HepG2 (cell line): ENCODE measurements around the gene NVL. TPM values are rescaled to one million over a fixed set of nuclear protein-coding genes. Genes with fewer than 3 reads are reported as not detected.

ENCODE experiments used
- ATAC-seq: fragments of 200-7000 bp; cut with Tn5 transposase; 3 replicates; pipeline ENCODE4 v1.9.1; 2020; ENCODE audit warnings: mild to moderate bottlenecking, moderate library complexity
- BruUV-seq: library from RNA; stranded (reverse); fragments of 400-500 nt; replicated peaks from 2 replicates; lab custom pipeline; 2021; lab: Mats Ljungman, UMichigan
- CTCF ChIA-PET: fragments of 300-600 bp; formaldehyde crosslinking; extraction: SDS; loops from one replicate; lab custom pipeline; 2021; ENCODE audit warnings: low total read pairs, inconsistent platforms, low intra/inter-chr PET ratio; lab: Yijun Ruan, JAX
- POLR2A ChIA-PET: fragments of 350-600 bp; sonication (Branson Sonifier 250); formaldehyde crosslinking; loops from one replicate; lab custom pipeline; 2020; ENCODE audit warnings: antibody characterized with exemption, inconsistent platforms; lab: Yijun Ruan, JAX
- DNase-seq: peaks from one replicate; pipeline ENCODE4 v3.0.0-alpha.2; 2015; ENCODE audit warnings: low spot score
- FAIRE-seq: peaks from 3 replicates; lab custom pipeline; 2011; peaks lifted over from hg19 to GRCh38; lab: Jason Lieb, UNC
- H2AFZ ChIP-seq: one replicate; pipeline ENCODE4 v1.6.1; 2011; ENCODE audit warnings: low read length, inconsistent platforms
- H3K27ac ChIP-seq: fragments of 300-600 bp; 3 replicates; pipeline ENCODE4 v1.8.0; 2011; ENCODE audit warnings: mixed run types, mild to moderate bottlenecking, mixed read lengths, low read length, inconsistent platforms; ENCODE audit not compliant: insufficient read depth; ENCODE audit errors: extremely low read length
- H3K27me3 ChIP-seq, 2 experiments: fragments of 200-600 bp in 1 of 2; 2 replicates in 1 of 2; 3 replicates in 1 of 2; pipeline versions ENCODE4 v1.6.0 to v1.8.0; 2011; ENCODE audit warnings: low read length in 2 of 2, mild to moderate bottlenecking in 2 of 2, moderate library complexity in 2 of 2, inconsistent platforms in 1 of 2; ENCODE audit not compliant: insufficient read depth in 2 of 2, control insufficient read depth in 1 of 2
- H3K36me3 ChIP-seq, 2 experiments: fragments of 200-600 bp in 1 of 2; replicated peaks in 1 of 2; 2 replicates in 1 of 2; 3 replicates in 1 of 2; pipeline versions ENCODE4 v1.5.1 to v1.8.0; 2011; ENCODE audit warnings: low read length in 2 of 2, inconsistent platforms in 1 of 2; ENCODE audit not compliant: insufficient read depth in 2 of 2, control insufficient read depth in 1 of 2
- H3K4me1 ChIP-seq: 2 replicates; pipeline ENCODE4 v1.5.1; 2012; ENCODE audit warnings: low read length, inconsistent platforms; ENCODE audit not compliant: insufficient read depth
- H3K4me2 ChIP-seq: 2 replicates; pipeline ENCODE4 v1.6.0; 2011; ENCODE audit warnings: low read depth, low read length, inconsistent platforms
- H3K4me3 ChIP-seq, 3 experiments: fragments of 200-600 bp in 1 of 3; sonication (generic), shearing (Covaris generic) in 1 of 3; replicated peaks in 1 of 3; 2 replicates each; pipeline ENCODE4 v1.5.1; 2011 to 2016; ENCODE audit warnings: low read length in 3 of 3, inconsistent platforms in 2 of 3, low read depth in 2 of 3, mild to moderate bottlenecking in 2 of 3, control low read depth in 1 of 3, mixed read lengths in 1 of 3; ENCODE audit not compliant: insufficient read depth in 1 of 3
- H3K79me2 ChIP-seq: one replicate; pipeline ENCODE4 v1.6.1; 2011; ENCODE audit warnings: low read length, inconsistent platforms; ENCODE audit not compliant: insufficient read depth
- H3K9ac ChIP-seq: 2 replicates; pipeline ENCODE4 v1.6.0; 2011; ENCODE audit warnings: mild to moderate bottlenecking, low read depth, low read length, inconsistent platforms; ENCODE audit not compliant: insufficient read depth
- H3K9me3 ChIP-seq: 2 replicates; pipeline ENCODE4 v1.5.1; 2012; ENCODE audit warnings: mild to moderate bottlenecking, low read length
- H4K20me1 ChIP-seq: 2 replicates; pipeline ENCODE4 v1.6.0; 2011; ENCODE audit warnings: inconsistent platforms, mild to moderate bottlenecking, low read length, moderate library complexity; ENCODE audit not compliant: insufficient read depth
- RARA ChIP-seq: IDR thresholded peaks from 2 replicates; pipeline ENCODE4 v1.6.1; 2016; ENCODE audit warnings: missing genetic modification reagents, missing compliant biosample characterization
- WGBS: methylation state at CpG from one replicate; pipeline ENCODE4 v1.1.6; 2017; ENCODE audit warnings: low lambda C conversion rate; 5-methylcytosine and 5-hydroxymethylcytosine counted together
- in situ Hi-C: cut with HindIII; loops from 2 replicates; pipeline ENCODE4 v1.10.0; 2017; ENCODE audit warnings: low pct_unique_long_range_greater_than_20kb; ENCODE audit not compliant: extremely low pct_ligation_motif_present
- intact Hi-C: fragments of 100-400 bp; cut with micrococcal nuclease; formaldehyde crosslinking; loops from one replicate; pipeline ENCODE4 v1.10.0; 2022; ENCODE audit not compliant: unreplicated experiment
- polyA plus RNA-seq, 8 experiments: library from polyadenylated mRNA; depleted of rRNA in 3 of 8; stranded (reverse) in 7 of 8; unstranded in 1 of 8; fragments of >200 nt; fragmentation: Illumina TruSeq in 4 of 8; extraction: Trizol in 4 of 8; gene quantifications; 2 replicates each; pipeline versions ENCODE4 v1.2.1 to v1.2.3, GENCODE V29; 2011 to 2016; ENCODE audit warnings: low read depth in 4 of 8, missing spikeins in 1 of 8, mixed read lengths in 1 of 8; ENCODE audit not compliant: insufficient read depth in 1 of 8
- total RNA-seq, 5 experiments: library from RNA; depleted of rRNA; stranded (reverse); fragments of >200 nt; fragmentation: Illumina TruSeq; extraction: Trizol; gene quantifications; 2 replicates each; pipeline ENCODE4 v1.2.3, GENCODE V29; 2016; ENCODE audit warnings: low read depth in 1 of 5
- TF ChIP-seq, protein P1 (sequence below): sonication (generic); formaldehyde crosslinking; IDR thresholded peaks from 2 replicates; pipeline ENCODE4 v1.5.0; 2020; ENCODE audit warnings: missing genetic modification reagents
- TF ChIP-seq, protein P2 (sequence below): sonication (generic); formaldehyde crosslinking; IDR thresholded peaks from 2 replicates; pipeline ENCODE4 v1.4.0; 2020; ENCODE audit warnings: mild to moderate bottlenecking, missing genetic modification reagents
- TF ChIP-seq, protein P3 (sequence below): sonication (generic); formaldehyde crosslinking; IDR thresholded peaks from 2 replicates; pipeline ENCODE4 v1.5.0; 2020; ENCODE audit warnings: missing genetic modification reagents

NVL gene
- total and polyA plus RNA-seq, 2 of the 13 experiments (the other 11 are each of a cell fraction or from before 2014, with no cell fraction given), result 8.3 to 21.0 TPM

DNA sequence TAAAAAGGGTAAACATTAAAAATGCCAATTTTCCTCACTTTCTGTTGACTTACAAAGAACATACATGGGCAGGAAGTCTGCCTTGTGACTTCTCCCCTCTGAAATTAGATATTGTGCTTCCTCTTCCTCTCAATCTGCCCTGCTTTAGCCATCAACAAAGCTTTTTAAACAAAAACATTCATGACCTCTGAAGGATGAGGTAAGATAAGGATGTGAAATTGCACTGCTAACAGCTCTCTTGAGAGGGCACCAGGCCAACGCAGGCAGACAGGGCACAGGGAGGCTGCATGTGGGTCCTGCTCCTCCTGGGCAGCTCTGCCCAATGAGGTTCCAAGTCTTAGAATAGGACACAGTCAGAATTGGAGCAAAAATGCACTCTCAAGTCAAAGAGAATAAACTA lies 84.8 kb downstream of the NVL start:
- Histone ChIP-seq H3K27ac (no peak overlapping the region), H3K79me2 (no peaks in the 10 kb centered on the region), H4K20me1 (no peaks in the 10 kb centered on the region), H3K36me3 (peaks cover 5 to 26% of the 10 kb centered on the region in 2 experiments; a peak in 3 of 5 replicates), H3K9me3 (no peaks in the 10 kb centered on the region), H3K4me2 (no peak overlapping the region), H3K9ac (no peak overlapping the region), H2AFZ (no peak overlapping the region), H3K4me3 (no peak overlapping the region), H3K4me1 (no peaks in the 10 kb centered on the region), H3K27me3 (no peaks in the 10 kb centered on the region)
- CTCF ChIA-PET, result no interaction called here
- 0 out of 2 replicates have a peak, but pooled peaks have one; percentile 12 for TF ChIP-seq RARA (CRISPR knock-in tag)
- TF ChIP-seq, protein P1, sequence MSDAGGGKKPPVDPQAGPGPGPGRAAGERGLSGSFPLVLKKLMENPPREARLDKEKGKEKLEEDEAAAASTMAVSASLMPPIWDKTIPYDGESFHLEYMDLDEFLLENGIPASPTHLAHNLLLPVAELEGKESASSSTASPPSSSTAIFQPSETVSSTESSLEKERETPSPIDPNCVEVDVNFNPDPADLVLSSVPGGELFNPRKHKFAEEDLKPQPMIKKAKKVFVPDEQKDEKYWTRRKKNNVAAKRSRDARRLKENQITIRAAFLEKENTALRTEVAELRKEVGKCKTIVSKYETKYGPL (CRISPR knock-in tag), result no peak
- TF ChIP-seq, protein P2, sequence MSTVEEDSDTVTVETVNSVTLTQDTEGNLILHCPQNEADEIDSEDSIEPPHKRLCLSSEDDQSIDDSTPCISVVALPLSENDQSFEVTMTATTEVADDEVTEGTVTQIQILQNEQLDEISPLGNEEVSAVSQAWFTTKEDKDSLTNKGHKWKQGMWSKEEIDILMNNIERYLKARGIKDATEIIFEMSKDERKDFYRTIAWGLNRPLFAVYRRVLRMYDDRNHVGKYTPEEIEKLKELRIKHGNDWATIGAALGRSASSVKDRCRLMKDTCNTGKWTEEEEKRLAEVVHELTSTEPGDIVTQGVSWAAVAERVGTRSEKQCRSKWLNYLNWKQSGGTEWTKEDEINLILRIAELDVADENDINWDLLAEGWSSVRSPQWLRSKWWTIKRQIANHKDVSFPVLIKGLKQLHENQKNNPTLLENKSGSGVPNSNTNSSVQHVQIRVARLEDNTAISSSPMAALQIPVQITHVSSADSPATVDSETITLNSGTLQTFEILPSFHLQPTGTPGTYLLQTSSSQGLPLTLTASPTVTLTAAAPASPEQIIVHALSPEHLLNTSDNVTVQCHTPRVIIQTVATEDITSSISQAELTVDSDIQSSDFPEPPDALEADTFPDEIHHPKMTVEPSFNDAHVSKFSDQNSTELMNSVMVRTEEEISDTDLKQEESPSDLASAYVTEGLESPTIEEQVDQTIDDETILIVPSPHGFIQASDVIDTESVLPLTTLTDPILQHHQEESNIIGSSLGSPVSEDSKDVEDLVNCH (CRISPR knock-in tag), result no peak
- TF ChIP-seq, protein P3, sequence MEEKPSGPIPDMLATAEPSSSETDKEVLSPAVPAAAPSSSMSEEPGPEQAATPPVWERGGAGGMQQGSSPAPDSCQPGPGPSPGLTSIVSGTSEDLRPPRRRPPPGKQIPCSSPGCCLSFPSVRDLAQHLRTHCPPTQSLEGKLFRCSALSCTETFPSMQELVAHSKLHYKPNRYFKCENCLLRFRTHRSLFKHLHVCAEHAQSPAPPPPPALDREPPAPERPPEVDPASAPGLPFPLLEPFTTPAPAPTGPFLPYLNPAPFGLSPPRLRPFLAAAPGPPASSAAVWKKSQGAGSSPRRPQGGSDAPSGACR (CRISPR knock-in tag), result no peak
- POLR2A ChIA-PET, result no interaction called here
- FAIRE-seq (no peak), DNase-seq (peak; percentile 5), ATAC-seq (no peak)
- intact Hi-C loops (no loop called here), in situ Hi-C loops (no loop called here)
- no TSS peak for BruUV-seq
- 91% methylated on average over 1 of the region's 1 CpG for WGBS
